ENCODE data around the gene DYRK3. TPM values are rescaled to one million over a fixed set of nuclear protein-coding genes. Genes with fewer than 3 reads are reported as not detected.

The DYRK3 gene
- total RNA-seq, 2 experiments from 2014 or later = 10.1 to 11.4 TPM

GRCh38 chr1:206672844-206673758, 37.8 kb downstream of the DYRK3 start:
- ChIA-PET POLR2A (interaction anchor here (1.0 to 1.1 kb wide), 3 partner anchors 10 to 30 kb away, joined by 3 to 4 read pairs (median 3); no protein-coding TSS in a partner anchor), CTCF (interaction anchor here (0.6 to 2.9 kb wide), 6 partner anchors 10 to 203 kb away, joined by 3 to 39 read pairs (median 6); partner anchors contain the start of genes DYRK3 and IKBKE)
- H3K27ac Mint-ChIP-seq = no peak overlapping the region
- no peak for DNase-seq
- no peaks in the 10 kb centered on the region for H3K27me3 Mint-ChIP-seq
- H3K9me3 Mint-ChIP-seq = no peaks in the 10 kb centered on the region
- no peak overlapping the region for H3K4me3 Mint-ChIP-seq
- peaks cover 5% of the 10 kb centered on the region for H3K4me1 Mint-ChIP-seq (ENCODE audit: low read depth)
- intact Hi-C loops (cut with micrococcal nuclease) = no loop called here
- no peaks in the 10 kb centered on the region for H3K36me3 Mint-ChIP-seq

GRCh38 chr1:206674236-206674635, 38.9 kb downstream of the DYRK3 start:
- Mint-ChIP-seq H3K27ac (no peak overlapping the region), H3K4me3 (no peak overlapping the region), H3K36me3 (no peaks in the 10 kb centered on the region), H3K4me1 (ENCODE audit: low read depth) (peaks cover 8% of the 10 kb centered on the region), H3K9me3 (no peaks in the 10 kb centered on the region), H3K27me3 (no peaks in the 10 kb centered on the region)
- intact Hi-C loops (cut with micrococcal nuclease) = no loop called here
- ChIA-PET CTCF (interaction anchor here (0.7 to 2.9 kb wide), 3 partner anchors 11 to 42 kb away, joined by 3 to 39 read pairs (median 9); no protein-coding TSS in a partner anchor), POLR2A (no interaction called here)
- DNase-seq = no peak

GRCh38 chr1:206674745-206675175, 39.4 kb downstream of the DYRK3 start:
- Mint-ChIP-seq H3K27ac (no peak overlapping the region), H3K36me3 (no peaks in the 10 kb centered on the region), H3K4me1 (ENCODE audit: low read depth) (peaks cover 11% of the 10 kb centered on the region), H3K9me3 (no peaks in the 10 kb centered on the region), H3K27me3 (no peaks in the 10 kb centered on the region), H3K4me3 (no peak overlapping the region)
- no peak for DNase-seq
- intact Hi-C loops (cut with micrococcal nuclease) = no loop called here
- POLR2A ChIA-PET = no interaction called here
- CTCF ChIA-PET = interaction anchor here (0.6 to 2.9 kb wide), 5 partner anchors 11 to 261 kb away, joined by 3 to 39 read pairs (median 3); no protein-coding TSS in a partner anchor

GRCh38 chr1:206676499-206676898, 41.2 kb downstream of the DYRK3 start:
- ChIA-PET CTCF (interaction anchor here (1.2 to 2.8 kb wide), 3 partner anchors 11 to 45 kb away, joined by 3 to 11 read pairs (median 4); no protein-coding TSS in a partner anchor), POLR2A (no interaction called here)
- Mint-ChIP-seq H3K9me3 (no peaks in the 10 kb centered on the region), H3K4me1 (ENCODE audit: low read depth) (peaks cover 23% of the 10 kb centered on the region), H3K4me3 (no peak overlapping the region), H3K27ac (no peak overlapping the region), H3K27me3 (no peaks in the 10 kb centered on the region), H3K36me3 (no peaks in the 10 kb centered on the region)
- intact Hi-C loops (cut with micrococcal nuclease) = no loop called here
- DNase-seq = no peak

GRCh38 chr1:206678490-206678889, 43.2 kb downstream of the DYRK3 start:
- CTCF ChIA-PET = interaction anchor here (2.2 kb wide), 1 partner anchor 15 kb away, joined by 16 read pairs; no protein-coding TSS in a partner anchor

GRCh38 chr1:206679738-206680211, 44.4 kb downstream of the DYRK3 start:
- intact Hi-C loops (cut with micrococcal nuclease) = loop anchor here (5.0 kb wide), 2 partner anchors 38 to 172 kb away; partner anchors contain the start of gene RASSF5
- CTCF ChIA-PET = interaction anchor here (1.0 to 2.2 kb wide), 7 partner anchors 11 to 301 kb away, joined by 3 to 16 read pairs (median 4); partner anchors contain the start of gene EIF2D
- Mint-ChIP-seq H3K36me3 (no peaks in the 10 kb centered on the region), H3K4me3 (peak overlapping the region; percentile 14), H3K27ac (peak overlapping the region; percentile 38), H3K9me3 (no peaks in the 10 kb centered on the region), H3K27me3 (peaks cover 1% of the 10 kb centered on the region), H3K4me1 (ENCODE audit: low read depth) (peaks cover 40% of the 10 kb centered on the region)
- POLR2A ChIA-PET = interaction anchor here (1.0 kb wide), 1 partner anchor 16 kb away, joined by 3 read pairs; no protein-coding TSS in a partner anchor
- DNase-seq = peak; percentile 31

More at GRCh38 chr1:206678490-206678889, 43.2 kb downstream of the DYRK3 start:
- intact Hi-C loops (cut with micrococcal nuclease) = no loop called here
- Mint-ChIP-seq H3K9me3 (no peaks in the 10 kb centered on the region), H3K36me3 (no peaks in the 10 kb centered on the region), H3K4me3 (no peak overlapping the region), H3K27me3 (no peaks in the 10 kb centered on the region), H3K27ac (no peak overlapping the region), H3K4me1 (ENCODE audit: low read depth) (peaks cover 30% of the 10 kb centered on the region)
- no peak for DNase-seq
- POLR2A ChIA-PET = no interaction called here

GRCh38 chr1:206680279-206680678, 44.9 kb downstream of the DYRK3 start:
- CTCF ChIA-PET = interaction anchor here (1.0 to 2.2 kb wide), 6 partner anchors 17 to 301 kb away, joined by 3 to 16 read pairs (median 4); partner anchors contain the start of gene EIF2D
- Mint-ChIP-seq H3K27me3 (peaks cover 1% of the 10 kb centered on the region), H3K4me3 (peak overlapping the region; percentile 2), H3K36me3 (no peaks in the 10 kb centered on the region), H3K27ac (peak overlapping the region; percentile 38), H3K4me1 (ENCODE audit: low read depth) (peaks cover 40% of the 10 kb centered on the region), H3K9me3 (no peaks in the 10 kb centered on the region)
- no peak for DNase-seq
- intact Hi-C loops (cut with micrococcal nuclease) = loop anchor here (5.0 kb wide), 2 partner anchors 37 to 173 kb away; partner anchors contain the start of gene RASSF5
- POLR2A ChIA-PET = interaction anchor here (1.0 kb wide), 1 partner anchor 16 kb away, joined by 3 read pairs; no protein-coding TSS in a partner anchor

GRCh38 chr1:206681359-206681758, 46.0 kb downstream of the DYRK3 start:
- intact Hi-C loops (cut with micrococcal nuclease) = loop anchor here (5.0 kb wide), 2 partner anchors 36 to 174 kb away; partner anchors contain the start of gene RASSF5
- H3K9me3 Mint-ChIP-seq = no peaks in the 10 kb centered on the region
- H3K4me3 Mint-ChIP-seq = no peak overlapping the region
- H3K36me3 Mint-ChIP-seq = peaks cover 5% of the 10 kb centered on the region
- CTCF ChIA-PET = interaction anchor here (1.9 kb wide), 1 partner anchor 23 kb away, joined by 5 read pairs; no protein-coding TSS in a partner anchor
- H3K27ac Mint-ChIP-seq = peak overlapping the region; percentile 38
- H3K4me1 Mint-ChIP-seq (ENCODE audit: low read depth) = peaks cover 40% of the 10 kb centered on the region
- POLR2A ChIA-PET = no interaction called here
- DNase-seq = no peak
- peaks cover 1% of the 10 kb centered on the region for H3K27me3 Mint-ChIP-seq

GRCh38 chr1:206682111-206682510, 46.8 kb downstream of the DYRK3 start:
- Mint-ChIP-seq H3K4me1 (ENCODE audit: low read depth) (peaks cover 47% of the 10 kb centered on the region), H3K27ac (no peak overlapping the region), H3K27me3 (peaks cover 1% of the 10 kb centered on the region), H3K4me3 (no peak overlapping the region), H3K36me3 (peaks cover 5% of the 10 kb centered on the region), H3K9me3 (no peaks in the 10 kb centered on the region)
- DNase-seq = no peak
- ChIA-PET POLR2A (no interaction called here), CTCF (interaction anchor here (2.2 kb wide), 1 partner anchor 24 kb away, joined by 5 read pairs; no protein-coding TSS in a partner anchor)
- intact Hi-C loops (cut with micrococcal nuclease) = loop anchor here (5.0 kb wide), 2 partner anchors 35 to 175 kb away; partner anchors contain the start of gene RASSF5

- DNase-seq = no peak
- Mint-ChIP-seq H3K27ac (no peak overlapping the region), H3K27me3 (peaks cover 1% of the 10 kb centered on the region), H3K4me3 (no peak overlapping the region), H3K9me3 (no peaks in the 10 kb centered on the region), H3K4me1 (ENCODE audit: low read depth) (peaks cover 58% of the 10 kb centered on the region), H3K36me3 (peaks cover 5% of the 10 kb centered on the region)
- CTCF ChIA-PET = interaction anchor here (0.8 to 2.7 kb wide), 5 partner anchors 16 to 48 kb away, joined by 3 to 11 read pairs (median 3); partner anchors contain the start of gene DYRK3
- POLR2A ChIA-PET = interaction anchor here (0.9 to 1.3 kb wide), 3 partner anchors 10 to 48 kb away, joined by 3 to 5 read pairs (median 4); partner anchors contain the start of gene DYRK3
- intact Hi-C loops (cut with micrococcal nuclease) = loop anchor here (5.0 kb wide), 2 partner anchors 34 to 176 kb away; partner anchors contain the start of gene RASSF5
These were observed 48.0 kb downstream of the DYRK3 start for GRCh38 chr1:206683313-206683712.

- ChIA-PET POLR2A (interaction anchor here (1.0 to 2.9 kb wide), 3 partner anchors 20 to 49 kb away, joined by 3 to 14 read pairs (median 5); partner anchors contain the start of gene DYRK3), CTCF (interaction anchor here (0.9 to 2.7 kb wide), 8 partner anchors 16 to 229 kb away, joined by 3 to 11 read pairs (median 4); partner anchors contain the start of genes DYRK3 and EIF2D)
- DNase-seq = no peak
- H3K27me3 Mint-ChIP-seq = peaks cover 1% of the 10 kb centered on the region
- H3K9me3 Mint-ChIP-seq = no peaks in the 10 kb centered on the region
- H3K36me3 Mint-ChIP-seq = peaks cover 5% of the 10 kb centered on the region
- H3K27ac Mint-ChIP-seq = no peak overlapping the region
- peaks cover 59% of the 10 kb centered on the region for H3K4me1 Mint-ChIP-seq (ENCODE audit: low read depth)
- no peak overlapping the region for H3K4me3 Mint-ChIP-seq
- intact Hi-C loops (cut with micrococcal nuclease) = loop anchor here (2.0 to 5.0 kb wide), 3 partner anchors 33 to 177 kb away; partner anchors contain the start of gene RASSF5
These were observed 48.7 kb downstream of the DYRK3 start for GRCh38 chr1:206684003-206684402.
